D721Med (cell line): Measurements from ENCODE around the gene INPP4B.

Source experiments
- DNase-seq: peaks from one replicate; pipeline ENCODE4 v3.0.0; 2011; ENCODE audit warnings: low spot score; ENCODE audit not compliant: insufficient read length
- FAIRE-seq: peaks from 2 replicates; lab custom pipeline; 2011; peaks lifted over from hg19 to GRCh38; lab: Jason Lieb, UNC
- CTCF ChIP-seq: IDR thresholded peaks from 2 replicates; pipeline ENCODE4 v1.5.1; 2012; ENCODE audit warnings: mild to moderate bottlenecking, control low read depth; ENCODE audit not compliant: insufficient read depth; ENCODE audit errors: missing control alignments

Gene INPP4B

DNA sequence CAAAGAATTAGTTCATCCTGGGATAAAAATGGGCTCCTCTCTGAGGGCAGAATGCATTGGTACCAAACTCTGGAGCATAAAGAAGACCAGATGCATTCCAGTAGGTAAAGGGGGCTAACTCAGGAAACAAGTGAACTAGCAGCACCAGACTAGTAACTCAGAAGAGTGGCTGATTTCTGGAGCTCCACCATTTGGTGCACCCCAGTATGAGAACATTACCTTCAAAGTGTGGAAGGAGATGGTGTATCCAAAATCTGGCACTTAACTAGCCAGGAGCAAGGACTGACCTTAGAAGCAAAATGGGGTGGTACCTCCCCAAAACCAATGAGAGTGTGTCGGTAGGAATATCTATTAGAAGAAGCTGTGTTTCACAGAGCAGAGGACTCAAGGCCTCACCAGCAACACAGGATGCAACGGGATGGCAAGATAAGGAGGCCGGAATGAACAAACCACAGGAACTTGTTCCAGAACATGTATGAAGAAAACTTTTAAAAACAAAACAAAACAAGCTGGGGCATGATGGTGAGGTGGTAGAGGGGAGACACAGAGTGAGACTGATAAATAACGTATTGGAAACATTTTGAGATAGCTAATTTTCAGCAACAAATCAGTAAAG lies 142.3 kb downstream of the INPP4B start:
- no peak for TF ChIP-seq CTCF
- FAIRE-seq: no peak

DNA sequence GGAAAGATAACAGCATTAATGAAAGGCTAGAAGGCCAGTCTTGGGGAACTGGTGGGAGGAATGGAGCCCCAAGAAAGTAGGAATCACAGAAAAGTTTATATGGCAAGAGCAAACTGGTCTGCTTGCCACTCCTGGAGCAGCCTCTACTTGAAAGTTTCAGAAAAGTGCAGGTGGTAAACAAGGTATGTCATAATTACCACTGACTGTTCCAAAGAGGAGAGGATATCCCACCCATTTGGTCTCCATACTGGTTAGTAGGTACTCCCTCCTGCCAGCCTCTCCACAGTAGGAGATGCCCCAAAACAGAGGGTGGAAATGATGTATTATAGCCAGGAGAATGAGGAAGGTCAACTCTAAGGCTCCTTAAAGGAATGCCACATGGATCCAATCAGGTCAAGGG lies 145.1 kb downstream of the INPP4B start:
- no peak for FAIRE-seq
- DNase-seq: no peak
- no peak for TF ChIP-seq CTCF

More for the DNA sequence above, 142.3 kb downstream of the INPP4B start:
- no peak for DNase-seq

- no peak for FAIRE-seq
- DNase-seq: no peak
- TF ChIP-seq CTCF: no peak
These were observed 145.6 kb downstream of the INPP4B start for GRCh38 chr4:142700531-142700930.

DNA sequence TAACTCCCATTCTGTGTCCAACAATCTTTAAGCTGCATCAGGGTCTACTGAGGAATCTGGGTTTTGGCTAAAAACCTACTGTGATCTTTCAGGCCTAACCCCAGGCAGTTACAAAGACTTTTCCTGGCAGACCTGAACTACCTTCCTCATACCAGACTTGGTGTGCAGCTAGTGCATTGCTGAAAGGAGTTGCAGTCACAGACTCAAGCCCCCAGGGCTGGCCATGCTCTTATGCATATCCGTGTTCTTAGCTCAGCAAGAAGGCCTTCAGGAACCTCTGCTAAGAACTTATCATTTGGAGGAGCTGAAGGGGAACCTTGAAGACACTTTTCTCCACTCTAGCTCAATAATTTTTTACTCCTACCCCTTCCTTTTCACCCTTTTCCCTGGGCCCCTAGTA lies 147.5 kb downstream of the INPP4B start:
- DNase-seq: no peak
- FAIRE-seq: no peak

GRCh38 chr4:142697928-142698327 lies 148.2 kb downstream of the INPP4B start:
- TF ChIP-seq CTCF: no peak
- DNase-seq: no peak
- FAIRE-seq: no peak

More for the DNA sequence above, 147.5 kb downstream of the INPP4B start:
- no peak for TF ChIP-seq CTCF

DNA sequence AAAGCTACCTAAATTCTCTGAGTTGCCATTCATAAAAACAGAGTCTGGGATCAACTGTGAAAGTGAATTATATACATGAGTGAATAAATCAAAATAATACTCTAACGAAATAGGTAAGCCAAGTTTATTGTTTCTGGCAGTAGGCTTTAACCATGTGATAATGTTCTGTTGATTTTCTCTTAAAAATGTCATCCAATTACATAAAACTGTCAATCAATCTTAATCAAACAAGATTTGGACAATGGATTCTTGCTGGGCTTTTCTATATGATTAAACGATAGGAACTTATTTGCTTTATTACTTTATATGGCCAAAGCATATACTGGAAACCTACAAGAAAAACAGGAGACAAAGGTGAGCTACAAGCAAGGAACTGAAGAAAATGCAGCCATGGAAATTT lies 148.8 kb downstream of the INPP4B start:
- no peak for DNase-seq
- no peak for TF ChIP-seq CTCF
- FAIRE-seq: no peak

GRCh38 chr4:142696334-142697122 lies 149.6 kb downstream of the INPP4B start:
- TF ChIP-seq CTCF: no peak
- FAIRE-seq (no peak), DNase-seq (no peak)
